Loucy (cell line): ENCODE results near the gene FBLN2.

ENCODE experiments used
- CTCF ChIP-seq: fragments of 200-600 bp; sonication (generic); conservative IDR thresholded peaks from 2 replicates; pipeline ENCODE4 v1.5.1; 2014; ENCODE audit warnings: mild to moderate bottlenecking, antibody characterized with exemption, low read length
- EZH2phosphoT487 ChIP-seq: fragments of 200-600 bp; IDR thresholded peaks from 2 replicates; pipeline ENCODE4 v1.6.1; 2018; ENCODE audit warnings: antibody characterized with exemption, mild to moderate bottlenecking, moderate library complexity, borderline replicate concordance

- no peak for TF ChIP-seq CTCF
- TF ChIP-seq EZH2phosphoT487: no peak
These were observed 44.6 kb upstream of the FBLN2 start for GRCh38 chr3:13504161-13504831.
